DMS53 treated with DMSO at 0.1 percent for 48 hours (cell line): ENCODE results near the gene GCLC.

Experiments used
- DNase-seq: peaks from one replicate; lab custom pipeline; 2025; ENCODE audit not compliant: unreplicated experiment; lab: John Stamatoyannopoulos, UW

The GCLC gene

GRCh38 chr6:53527249-53527765 lies 17.6 kb downstream of the GCLC start:
- no peak for DNase-seq

DNA sequence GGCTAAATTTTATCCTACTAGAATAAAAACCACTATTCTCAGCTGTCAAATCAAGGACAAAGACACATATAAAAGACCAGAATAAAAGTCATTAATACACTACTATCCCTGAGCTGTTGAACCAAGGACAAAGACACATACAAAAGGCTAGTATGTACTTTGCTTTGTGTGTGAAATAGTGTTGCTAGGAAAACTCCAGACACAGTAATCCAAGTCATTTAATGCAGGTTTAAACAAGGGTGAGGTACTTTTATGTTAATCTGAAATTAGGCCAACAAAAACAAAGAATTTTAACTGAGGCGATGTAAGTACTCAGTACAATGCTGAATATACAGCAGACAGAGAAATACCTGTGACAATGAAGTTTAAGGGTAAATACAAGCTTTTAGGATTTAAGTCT lies 18.9 kb downstream of the GCLC start:
- no peak for DNase-seq

DNA sequence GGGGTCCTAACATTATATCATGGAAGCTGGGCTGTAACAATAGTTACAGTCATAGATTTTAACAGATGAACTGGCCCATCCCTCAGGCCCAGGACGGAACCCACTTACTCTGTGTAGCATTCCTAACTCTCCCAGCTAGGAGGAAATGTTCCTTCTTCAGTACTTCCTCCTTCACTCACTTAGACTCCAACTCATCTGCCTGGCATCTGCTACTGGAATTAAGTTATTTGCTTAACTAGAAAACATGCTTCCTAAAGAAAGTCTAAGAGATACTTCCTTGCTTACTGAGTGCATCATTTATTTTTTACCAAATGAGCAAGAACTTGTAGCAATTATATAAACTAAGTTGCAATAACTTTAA lies 20.5 kb downstream of the GCLC start:
- DNase-seq = no peak

- DNase-seq = no peak
These were observed 21.1 kb downstream of the GCLC start for GRCh38 chr6:53523511-53524454.

- no peak for DNase-seq
These were observed 24.5 kb downstream of the GCLC start for GRCh38 chr6:53520320-53520928.

DNA sequence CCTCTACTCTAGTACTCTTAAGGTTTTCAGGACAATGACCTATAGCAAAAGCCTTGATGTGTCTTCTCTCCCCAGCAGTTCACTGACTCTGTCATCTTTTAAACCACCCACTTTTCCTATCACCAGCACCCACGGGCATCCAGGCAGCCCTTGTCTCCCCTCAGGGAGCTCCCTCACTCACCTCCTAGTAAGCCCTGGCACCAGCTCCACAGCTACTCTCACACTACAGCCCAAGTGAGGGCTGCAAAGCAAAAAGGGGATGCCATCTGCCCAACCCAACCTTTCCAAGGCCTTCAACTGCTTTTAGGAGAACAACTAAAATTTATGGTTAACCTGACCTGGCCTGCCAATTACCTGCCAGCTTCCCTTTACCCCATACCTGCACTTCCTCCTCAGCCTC lies 26.0 kb downstream of the GCLC start:
- DNase-seq = no peak

DNA sequence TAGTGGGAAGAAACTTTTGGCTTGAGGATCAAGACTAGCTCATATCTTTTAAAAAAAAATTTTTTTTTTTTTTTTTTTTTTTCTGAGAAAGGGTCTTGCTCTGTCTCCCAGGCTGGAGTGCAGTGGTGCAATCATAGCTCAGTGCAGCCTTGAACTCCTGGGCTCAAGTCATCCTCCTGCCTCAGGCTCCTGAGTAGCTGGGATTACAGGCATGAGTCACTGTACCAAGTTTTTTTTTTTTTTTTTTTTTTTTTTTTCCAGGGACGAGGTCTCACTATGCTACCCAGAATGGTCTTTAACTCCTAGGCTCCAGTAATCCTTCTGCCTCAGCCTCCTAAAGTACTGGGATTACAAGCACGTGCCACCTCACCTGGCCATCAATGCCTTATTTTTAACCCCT lies 27.9 kb downstream of the GCLC start:
- no peak for DNase-seq

DNA sequence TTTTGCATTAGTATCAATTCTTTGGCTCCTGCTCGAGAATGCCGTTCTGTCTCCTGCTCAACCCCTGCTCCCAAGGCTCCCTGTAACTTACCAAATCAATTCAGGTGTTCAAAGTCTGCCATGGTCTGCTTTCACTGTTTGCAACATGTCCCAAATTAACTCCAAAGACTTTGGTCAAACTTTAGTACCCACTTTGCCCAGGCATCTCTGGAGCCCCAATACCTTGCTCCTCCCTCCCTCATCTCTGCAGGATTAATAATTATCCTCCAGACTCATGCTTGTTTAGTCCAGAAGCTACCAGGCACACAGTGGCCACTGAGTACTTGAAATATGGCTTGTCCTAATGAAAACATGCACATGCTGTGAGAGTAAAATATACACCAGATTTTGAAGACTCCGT lies 30.2 kb downstream of the GCLC start:
- DNase-seq = no peak

DNA sequence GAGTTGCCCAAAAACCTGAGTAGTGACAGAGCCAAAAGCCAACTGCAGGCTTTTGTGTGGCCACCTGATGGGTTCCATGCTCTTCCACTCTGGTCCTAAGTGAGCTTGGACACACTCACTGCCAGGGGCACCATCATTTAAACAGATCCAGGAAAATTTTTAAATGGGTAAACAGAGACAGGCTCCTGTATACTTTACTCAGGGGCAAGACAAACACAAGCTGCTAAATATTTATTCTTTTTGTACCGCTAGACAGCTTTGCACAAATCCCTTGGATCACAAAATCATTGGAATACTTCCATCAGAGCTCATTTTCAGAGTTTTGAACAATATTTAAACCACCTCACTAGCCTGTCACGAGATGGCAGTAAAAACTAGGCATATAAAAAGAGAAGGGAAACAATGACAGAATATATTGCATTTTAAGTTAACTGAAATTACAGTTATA lies 31.4 kb downstream of the GCLC start:
- DNase-seq = no peak

DNA sequence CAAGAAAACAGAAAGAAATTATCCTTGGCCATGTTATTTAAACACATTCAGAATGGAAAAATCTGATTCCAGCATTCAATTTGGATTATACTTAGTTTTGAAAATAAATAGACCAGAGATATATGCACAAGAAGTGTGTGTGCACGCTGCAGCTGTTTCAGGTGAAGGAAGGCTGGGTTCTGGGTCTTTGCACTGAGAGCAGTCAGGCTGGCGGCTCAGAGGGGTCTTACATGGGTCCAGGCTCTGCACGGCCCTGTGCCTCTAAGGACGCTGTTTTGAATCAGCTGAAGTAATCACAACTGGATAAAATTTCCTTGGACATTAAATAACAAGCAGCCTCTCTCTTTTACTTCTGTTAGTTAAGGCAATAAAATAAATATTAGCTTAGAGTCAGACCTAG lies 31.8 kb downstream of the GCLC start:
- no peak for DNase-seq

DNA sequence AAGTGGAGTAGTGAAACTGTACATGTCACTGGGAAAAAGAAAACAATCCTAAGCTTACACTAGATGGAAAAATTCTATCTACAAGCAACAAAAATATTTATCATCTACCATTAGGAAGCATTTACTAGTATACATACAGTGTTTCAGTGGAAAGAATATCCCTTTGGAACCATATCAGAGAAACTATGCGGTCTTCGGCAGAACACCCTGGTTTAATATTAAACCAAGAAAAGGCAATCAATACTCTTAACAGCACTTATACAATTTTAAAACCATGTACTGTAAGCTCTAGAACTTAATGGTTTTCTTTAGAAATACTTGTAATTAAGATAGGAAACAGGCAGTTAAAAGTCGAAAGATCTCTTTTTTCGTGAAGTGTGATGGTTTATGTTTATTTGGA lies 32.3 kb downstream of the GCLC start:
- DNase-seq = no peak

DNA sequence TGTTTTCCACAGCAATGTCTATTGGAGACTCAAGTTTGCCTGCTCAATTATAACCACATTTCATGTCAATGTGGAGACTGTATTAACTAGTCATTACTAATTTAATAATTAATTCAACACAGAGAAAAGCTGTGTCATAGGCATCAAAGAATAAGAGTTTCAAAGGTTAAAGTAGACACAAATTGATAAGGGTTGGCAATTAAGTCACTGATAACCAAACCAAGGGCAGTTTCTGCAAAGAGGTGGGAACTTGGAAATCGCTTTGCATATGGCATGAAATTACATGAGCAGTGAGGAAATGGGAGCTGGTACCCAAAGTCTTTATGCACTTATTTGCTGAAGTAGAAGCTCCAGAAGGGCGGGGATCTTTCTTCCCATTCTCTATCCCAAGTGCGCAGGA lies 34.2 kb downstream of the GCLC start:
- DNase-seq = no peak

GRCh38 chr6:53506872-53507271 lies 38.0 kb downstream of the GCLC start:
- DNase-seq = no peak

DNA sequence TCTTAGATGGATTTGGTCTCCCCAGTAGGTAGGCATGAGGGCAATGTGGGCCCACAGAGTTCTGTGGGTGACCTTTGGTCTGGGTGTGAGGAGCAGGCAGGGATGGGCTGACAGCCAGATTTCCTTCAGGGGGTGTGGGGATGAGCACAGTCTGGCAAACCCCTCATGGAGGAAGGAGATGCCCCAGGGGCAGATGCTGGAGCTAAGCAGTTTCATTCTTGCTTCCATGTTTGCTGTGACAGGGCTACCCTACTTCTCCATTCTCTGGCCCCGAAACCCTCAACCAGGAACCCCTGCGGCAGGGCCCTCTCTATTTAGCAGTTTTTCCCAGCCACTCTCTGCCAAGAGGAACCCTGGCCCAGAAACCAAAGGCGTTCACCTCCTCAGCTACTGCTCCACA lies 40.4 kb downstream of the GCLC start:
- DNase-seq = no peak

GRCh38 chr6:53503060-53503459 lies 41.8 kb downstream of the GCLC start:
- DNase-seq = no peak

- DNase-seq = no peak
These were observed 43.5 kb downstream of the GCLC start for GRCh38 chr6:53501432-53501831.

GRCh38 chr6:53500095-53500494 lies 44.8 kb downstream of the GCLC start:
- no peak for DNase-seq

DNA sequence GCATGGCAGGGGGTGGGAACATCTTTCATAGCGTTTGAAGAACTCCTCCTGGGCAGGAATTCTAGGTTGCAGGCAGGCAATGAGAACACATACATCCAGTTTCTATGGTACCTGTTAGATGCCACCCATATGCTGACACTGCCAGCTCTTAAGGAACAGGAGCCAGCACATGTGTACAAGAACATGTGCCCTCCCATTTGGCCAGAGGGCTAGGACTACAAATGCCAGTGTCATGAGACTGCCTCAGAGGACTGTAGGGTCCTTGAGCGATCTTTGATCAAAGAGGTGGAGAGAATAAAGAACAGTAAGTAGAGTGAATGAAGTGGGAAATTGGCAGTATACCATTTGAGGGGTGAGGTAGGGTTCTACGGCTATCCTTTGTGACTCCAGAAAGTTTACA lies 45.8 kb downstream of the GCLC start:
- DNase-seq = no peak

DNA sequence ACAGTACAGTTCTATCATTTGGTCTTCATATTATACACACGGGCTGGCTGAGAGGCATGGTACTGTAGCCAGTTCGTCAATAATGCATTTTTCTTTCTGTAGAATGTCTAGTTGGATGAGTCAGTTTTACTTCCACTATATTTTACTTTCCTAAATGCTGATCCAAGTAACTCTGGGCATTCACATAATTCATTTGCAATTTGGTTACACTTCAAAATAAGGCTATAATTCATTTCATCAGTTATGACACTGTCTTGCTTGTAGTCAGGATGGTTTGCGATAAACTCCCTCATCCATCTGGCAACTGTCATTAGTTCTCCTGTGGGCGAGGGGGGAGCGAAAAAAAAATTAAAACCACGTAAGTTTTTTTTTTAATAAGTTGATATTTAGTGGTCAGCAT lies 46.3 kb downstream of the GCLC start:
- DNase-seq = no peak

DNA sequence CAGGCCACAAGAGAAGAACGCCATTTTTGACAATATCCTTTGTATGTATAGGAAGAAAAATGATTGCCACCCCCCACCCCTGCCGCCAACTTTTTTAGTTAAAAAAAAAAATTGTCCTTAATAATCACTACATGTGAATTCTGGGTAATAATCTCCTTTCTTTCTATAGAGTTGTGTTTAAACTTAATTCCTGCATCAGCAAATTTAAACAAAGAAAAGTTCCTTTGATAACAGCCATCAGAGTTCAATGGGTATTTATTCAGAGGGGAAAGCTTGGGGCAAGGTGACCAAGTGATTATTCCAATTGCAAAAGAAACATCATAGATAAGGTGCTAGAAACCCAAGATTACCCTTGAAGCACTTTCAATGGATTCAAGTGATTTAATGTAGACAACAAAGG lies 47.0 kb downstream of the GCLC start:
- DNase-seq = no peak

- DNase-seq = no peak
These were observed 48.0 kb downstream of the GCLC start for GRCh38 chr6:53496797-53497375.
